CD14-positive monocyte (primary cell): Measurements from ENCODE around the gene PIP4K2A. TPM values are rescaled to one million over a fixed set of nuclear protein-coding genes. Genes with fewer than 3 reads are reported as not detected.

Experiments
- DNase-seq, 3 donors: peaks; one replicate each; pipeline ENCODE4 v3.0.0-alpha.2; 2011 to 2022
- H2AFZ ChIP-seq: 2 replicates; pipeline ENCODE4 v1.6.0; 2012; ENCODE audit warnings: mild to moderate bottlenecking, low read depth, low read length, inconsistent platforms; ENCODE audit not compliant: insufficient read depth, poor library complexity, severe bottlenecking
- H3K27ac ChIP-seq, 2 donors: 1 replicate in 1 of 2; 2 replicates in 1 of 2; pipeline ENCODE4 v1.5.1; 2012 to 2013; ENCODE audit warnings: low read length in 2 of 2, control low read depth in 1 of 2, inconsistent platforms in 1 of 2, low read depth in 1 of 2, mild to moderate bottlenecking in 1 of 2
- H3K27me3 ChIP-seq, 2 donors: one replicate each; pipeline versions ENCODE4 v1.6.0 to v1.6.1; 2011 to 2013; ENCODE audit warnings: low read length in 2 of 2; ENCODE audit not compliant: control insufficient read depth in 2 of 2, insufficient read depth in 2 of 2
- H3K36me3 ChIP-seq, 2 donors: replicated peaks in 1 of 2; 1 replicate in 1 of 2; 2 replicates in 1 of 2; pipeline versions ENCODE4 v1.5.1 to v1.6.1; 2012 to 2013; ENCODE audit warnings: low read length in 2 of 2, control low read depth in 1 of 2, inconsistent platforms in 1 of 2, mild to moderate bottlenecking in 1 of 2; ENCODE audit not compliant: insufficient read depth in 2 of 2, control insufficient read depth in 1 of 2
- H3K4me1 ChIP-seq, 2 donors: 1 replicate in 1 of 2; 2 replicates in 1 of 2; pipeline versions ENCODE4 v1.5.1 to v1.6.1; 2012 to 2013; ENCODE audit warnings: low read length in 2 of 2, control low read depth in 1 of 2, inconsistent platforms in 1 of 2, mild to moderate bottlenecking in 1 of 2, moderate library complexity in 1 of 2; ENCODE audit not compliant: insufficient read depth in 2 of 2, control insufficient read depth in 1 of 2
- H3K4me2 ChIP-seq: replicated peaks from 2 replicates; pipeline ENCODE3; 2012; ENCODE audit warnings: low read length, moderate library complexity, mild to moderate bottlenecking; ENCODE audit not compliant: poor library complexity, severe bottlenecking; ENCODE audit errors: extremely low read depth
- H3K4me3 ChIP-seq, 3 experiments: fragments of 200-600 bp in 1 of 3; sonication (generic) in 1 of 3; replicated peaks in 1 of 3; 1 replicate in 2 of 3; 2 replicates in 1 of 3; pipeline ENCODE4 v1.5.1; 2011 to 2013; ENCODE audit warnings: low read length in 3 of 3, mild to moderate bottlenecking in 3 of 3, control low read depth in 2 of 3, low read depth in 2 of 3, inconsistent platforms in 1 of 3, moderate library complexity in 1 of 3
- H3K79me2 ChIP-seq: 2 replicates; pipeline ENCODE4 v1.6.0; 2012; ENCODE audit warnings: mild to moderate bottlenecking, control low read depth, inconsistent platforms, low read length, moderate library complexity; ENCODE audit not compliant: insufficient read depth
- H3K9ac ChIP-seq: 2 replicates; pipeline ENCODE4 v1.6.0; 2017; ENCODE audit warnings: low read length, mild to moderate bottlenecking; ENCODE audit not compliant: insufficient read depth, poor library complexity, severe bottlenecking
- H3K9me3 ChIP-seq, 2 donors: replicated peaks in 1 of 2; 1 replicate in 1 of 2; 2 replicates in 1 of 2; pipeline versions ENCODE4 v1.5.1 to v1.6.1; 2012 to 2013; ENCODE audit warnings: low read length in 2 of 2, control low read depth in 1 of 2; ENCODE audit not compliant: control insufficient read depth in 1 of 2, insufficient read depth in 1 of 2
- H4K20me1 ChIP-seq: 2 replicates; pipeline ENCODE4 v1.6.0; 2012; ENCODE audit warnings: mild to moderate bottlenecking, low read length, control low read depth, moderate library complexity; ENCODE audit not compliant: insufficient read depth
- H3K27ac Mint-ChIP-seq, 7 donors: one replicate each; pipeline ENCODE4 v1.8.0; 2020; ENCODE audit warnings: mild to moderate bottlenecking in 7 of 7, mixed read lengths in 7 of 7, moderate library complexity in 6 of 7, inconsistent platforms in 2 of 7
- H3K27me3 Mint-ChIP-seq, 3 donors: one replicate each; pipeline ENCODE4 v1.8.0; 2021 to 2022; ENCODE audit warnings: low read depth in 3 of 3, mild to moderate bottlenecking in 3 of 3, mixed read lengths in 3 of 3, moderate library complexity in 3 of 3, inconsistent platforms in 1 of 3
- H3K36me3 Mint-ChIP-seq, 2 donors: one replicate each; pipeline ENCODE4 v1.8.0; 2020; ENCODE audit warnings: mixed read lengths in 2 of 2, inconsistent platforms in 1 of 2, mild to moderate bottlenecking in 1 of 2
- H3K4me1 Mint-ChIP-seq: one replicate; pipeline ENCODE4 v1.8.0; 2020; ENCODE audit warnings: mild to moderate bottlenecking, mixed read lengths
- H3K4me3 Mint-ChIP-seq, 2 donors: one replicate each; pipeline ENCODE4 v1.8.0; 2020; ENCODE audit warnings: mild to moderate bottlenecking in 2 of 2, mixed read lengths in 2 of 2, moderate library complexity in 1 of 2
- H3K9me3 Mint-ChIP-seq, 7 donors: one replicate each; pipeline ENCODE4 v1.8.0; 2020 to 2022; ENCODE audit warnings: mixed read lengths in 7 of 7, mild to moderate bottlenecking in 6 of 7, moderate library complexity in 6 of 7, inconsistent platforms in 2 of 7
- WGBS: methylation state at CpG from one replicate; pipeline ENCODE4 v1.1.5; 2013; ENCODE audit warnings: missing lambda C conversion rate; ENCODE audit not compliant: insufficient coverage; 5-methylcytosine and 5-hydroxymethylcytosine counted together
- intact Hi-C, 2 donors: fragments of 100-400 bp; cut with micrococcal nuclease; formaldehyde crosslinking; loops; one replicate each; pipeline versions ENCODE4 v1.15.0 to v1.15.1; 2023
- polyA plus RNA-seq, 3 donors: library from polyadenylated mRNA; depleted of rRNA in 1 of 3; unstranded in 2 of 3; stranded (reverse) in 1 of 3; fragments of 300-500 nt in 2 of 3; fragments of >200 nt in 1 of 3; fragmentation: Illumina TruSeq in 2 of 3; gene quantifications; 1 replicate in 2 of 3; 2 replicates in 1 of 3; pipeline ENCODE4 v1.2.3, GENCODE V29; 2012 to 2021
- TF ChIP-seq, protein P1 (sequence below): fragments of 200-600 bp; IDR thresholded peaks from one replicate; pipeline ENCODE4 v1.8.0; 2022; ENCODE audit warnings: antibody characterized with exemption, mild to moderate bottlenecking

PIP4K2A gene
- polyA plus RNA-seq, 3 donors, result 9.7 to 33.7 (median 16.6) TPM

DNA sequence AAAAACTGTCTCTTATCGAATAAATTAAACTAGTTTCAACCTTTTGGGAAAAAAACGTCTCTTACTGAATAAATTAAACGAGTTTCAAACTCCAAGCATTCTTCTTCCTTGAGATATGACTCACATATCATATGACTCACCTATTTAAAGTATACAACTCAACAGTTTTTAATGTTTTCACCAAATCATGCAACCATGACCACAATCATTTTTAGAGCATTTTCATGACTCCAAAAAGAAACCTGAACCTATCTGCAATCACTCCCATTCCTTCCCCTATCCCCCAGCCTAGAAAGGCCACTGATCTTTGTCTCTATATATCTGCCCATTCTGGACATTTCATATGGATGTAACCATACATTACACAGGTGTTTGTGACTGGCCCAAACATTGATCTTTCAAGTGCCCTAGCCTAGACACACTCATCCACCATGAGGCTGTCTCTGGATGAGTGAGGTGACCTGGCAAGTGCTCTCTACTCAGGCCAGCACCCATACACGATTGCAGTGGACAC is 115.3 kb downstream of the PIP4K2A start:
- TF ChIP-seq, protein P1, sequence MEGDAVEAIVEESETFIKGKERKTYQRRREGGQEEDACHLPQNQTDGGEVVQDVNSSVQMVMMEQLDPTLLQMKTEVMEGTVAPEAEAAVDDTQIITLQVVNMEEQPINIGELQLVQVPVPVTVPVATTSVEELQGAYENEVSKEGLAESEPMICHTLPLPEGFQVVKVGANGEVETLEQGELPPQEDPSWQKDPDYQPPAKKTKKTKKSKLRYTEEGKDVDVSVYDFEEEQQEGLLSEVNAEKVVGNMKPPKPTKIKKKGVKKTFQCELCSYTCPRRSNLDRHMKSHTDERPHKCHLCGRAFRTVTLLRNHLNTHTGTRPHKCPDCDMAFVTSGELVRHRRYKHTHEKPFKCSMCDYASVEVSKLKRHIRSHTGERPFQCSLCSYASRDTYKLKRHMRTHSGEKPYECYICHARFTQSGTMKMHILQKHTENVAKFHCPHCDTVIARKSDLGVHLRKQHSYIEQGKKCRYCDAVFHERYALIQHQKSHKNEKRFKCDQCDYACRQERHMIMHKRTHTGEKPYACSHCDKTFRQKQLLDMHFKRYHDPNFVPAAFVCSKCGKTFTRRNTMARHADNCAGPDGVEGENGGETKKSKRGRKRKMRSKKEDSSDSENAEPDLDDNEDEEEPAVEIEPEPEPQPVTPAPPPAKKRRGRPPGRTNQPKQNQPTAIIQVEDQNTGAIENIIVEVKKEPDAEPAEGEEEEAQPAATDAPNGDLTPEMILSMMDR, result no peak
- 73% methylated on average over 2 of the region's 4 CpGs for WGBS
- Histone ChIP-seq H3K4me1 (peaks cover 0 to 5% of the 10 kb centered on the region in 2 donors), H4K20me1 (peaks cover 49% of the 10 kb centered on the region), H3K36me3 (peaks cover 30 to 70% of the 10 kb centered on the region in 2 donors), H3K79me2 (peaks cover 41% of the 10 kb centered on the region), H3K27ac (peak overlapping the region in 1 of 2 donors; percentile 52), H3K9ac (no peak overlapping the region), H3K27me3 (no peaks in the 10 kb centered on the region), H3K9me3 (no peaks in the 10 kb centered on the region), H2AFZ (no peak overlapping the region), H3K4me3 (no peak overlapping the region), H3K4me2 (no peak overlapping the region)
- Mint-ChIP-seq H3K27ac (peak overlapping the region in 5 of 7 donors; percentile 0 to 90 (median 38)), H3K4me3 (no peak overlapping the region), H3K9me3 (no peaks in the 10 kb centered on the region), H3K36me3 (peaks cover 63 to 69% of the 10 kb centered on the region in 2 donors), H3K4me1 (peaks cover 20% of the 10 kb centered on the region), H3K27me3 (peaks cover 0 to 1% (median 0%) of the 10 kb centered on the region in 3 donors)
- intact Hi-C loops, result no loop called here
- peak; percentile 12 to 46 (median 22) for DNase-seq

DNA sequence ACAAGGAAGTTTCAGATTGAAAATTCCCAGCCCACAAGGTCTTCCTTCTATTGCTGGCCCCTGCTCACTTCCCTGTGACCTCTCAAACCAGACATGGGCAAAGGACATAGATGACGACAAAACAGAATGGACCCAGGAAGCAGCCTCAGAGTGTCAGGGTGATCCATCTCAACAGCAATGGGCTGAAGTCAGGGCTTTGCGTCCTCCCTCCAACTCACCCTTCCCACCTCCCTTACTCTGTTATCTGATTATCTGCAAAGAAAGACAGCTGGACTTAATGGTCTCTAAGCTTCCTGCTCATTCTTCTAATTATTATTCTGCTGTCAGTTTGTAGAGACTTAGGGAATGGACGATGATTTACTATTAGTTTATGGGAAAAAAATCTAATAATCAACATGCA is 115.9 kb downstream of the PIP4K2A start:
- Histone ChIP-seq H3K9ac (no peak overlapping the region), H3K27ac (peak overlapping the region in 1 of 2 donors; percentile 51), H3K9me3 (no peaks in the 10 kb centered on the region), H4K20me1 (peaks cover 55% of the 10 kb centered on the region), H2AFZ (no peak overlapping the region), H3K36me3 (peaks cover 30 to 72% of the 10 kb centered on the region in 2 donors), H3K79me2 (peaks cover 35% of the 10 kb centered on the region), H3K4me1 (peaks cover 0 to 4% of the 10 kb centered on the region in 2 donors), H3K4me2 (no peak overlapping the region), H3K27me3 (no peaks in the 10 kb centered on the region), H3K4me3 (no peak overlapping the region)
- Mint-ChIP-seq H3K4me3 (no peak overlapping the region), H3K9me3 (no peaks in the 10 kb centered on the region), H3K36me3 (peaks cover 58 to 64% of the 10 kb centered on the region in 2 donors), H3K27me3 (peaks cover 0 to 1% (median 0%) of the 10 kb centered on the region in 3 donors), H3K4me1 (peaks cover 20% of the 10 kb centered on the region), H3K27ac (peak overlapping the region in 4 of 7 donors; percentile 25 to 83 (median 55))
- intact Hi-C loops, result no loop called here
- DNase-seq, result peak in 1 of 3 donors; percentile 27
- WGBS, result 58% methylated on average over 2 of the region's 3 CpGs
- TF ChIP-seq, protein P1, result no peak
